Epithelial cell of esophagus (primary cell): ENCODE measurements around the gene SRCIN1.
"Not testable (repeated sequence)": the region's sequence is repeated elsewhere in the genome, so short reads cannot be mapped to it uniquely, and the experiment has no call there.

Source experiments
- DNase-seq: peaks from one replicate; pipeline ENCODE4 v3.0.0; 2010; ENCODE audit warnings: low read depth
- H3K4me3 ChIP-seq: 2 replicates; pipeline ENCODE4 v1.5.1; 2011; ENCODE audit warnings: mild to moderate bottlenecking, low read length, control low read depth
- CTCF ChIP-seq: IDR thresholded peaks from 2 replicates; pipeline ENCODE4 v1.5.1; 2011; ENCODE audit warnings: low read depth, mild to moderate bottlenecking, low read length, control low read depth, inconsistent platforms; ENCODE audit not compliant: insufficient read depth; ENCODE audit errors: missing control alignments

The SRCIN1 gene

GRCh38 chr17:38535886-38536285, 69.9 kb downstream of the SRCIN1 start:
- no peak overlapping the region for H3K4me3 ChIP-seq
- TF ChIP-seq CTCF: no peak
- no peak for DNase-seq

GRCh38 chr17:38534498-38534885, 71.3 kb downstream of the SRCIN1 start:
- H3K4me3 ChIP-seq: no peak overlapping the region
- DNase-seq: no peak
- TF ChIP-seq CTCF: no peak

GRCh38 chr17:38533866-38534497, 71.8 kb downstream of the SRCIN1 start:
- TF ChIP-seq CTCF: no peak
- no peak for DNase-seq
- no peak overlapping the region for H3K4me3 ChIP-seq

- H3K4me3 ChIP-seq: no peak overlapping the region
- TF ChIP-seq CTCF: no peak
- DNase-seq: no peak
These were observed 72.5 kb downstream of the SRCIN1 start for GRCh38 chr17:38533241-38533640.

GRCh38 chr17:38532451-38532850, 73.3 kb downstream of the SRCIN1 start:
- DNase-seq: no peak
- TF ChIP-seq CTCF: no peak
- H3K4me3 ChIP-seq: no peak overlapping the region

- not testable (repeated sequence) for DNase-seq, H3K4me3 ChIP-seq
These were observed 74.0 kb downstream of the SRCIN1 start for GRCh38 chr17:38531761-38532160.

GRCh38 chr17:38530856-38531255, 74.9 kb downstream of the SRCIN1 start:
- DNase-seq, H3K4me3 ChIP-seq: not testable (repeated sequence)

GRCh38 chr17:38528141-38528540, 77.6 kb downstream of the SRCIN1 start:
- DNase-seq, H3K4me3 ChIP-seq: not testable (repeated sequence)

- DNase-seq, H3K4me3 ChIP-seq: not testable (repeated sequence)
These were observed 79.2 kb downstream of the SRCIN1 start for GRCh38 chr17:38526526-38526925.
